NCI-H345 treated with DMSO at 0.1 percent for 48 hours (cell line): ENCODE measurements around the gene TMED10.
"Not testable (repeated sequence)": the region's sequence is repeated elsewhere in the genome, so short reads cannot be mapped to it uniquely, and the experiment has no call there.

Source experiments
- DNase-seq: peaks from one replicate; lab custom pipeline; 2025; ENCODE audit not compliant: unreplicated experiment; lab: John Stamatoyannopoulos, UW

The TMED10 gene

DNA sequence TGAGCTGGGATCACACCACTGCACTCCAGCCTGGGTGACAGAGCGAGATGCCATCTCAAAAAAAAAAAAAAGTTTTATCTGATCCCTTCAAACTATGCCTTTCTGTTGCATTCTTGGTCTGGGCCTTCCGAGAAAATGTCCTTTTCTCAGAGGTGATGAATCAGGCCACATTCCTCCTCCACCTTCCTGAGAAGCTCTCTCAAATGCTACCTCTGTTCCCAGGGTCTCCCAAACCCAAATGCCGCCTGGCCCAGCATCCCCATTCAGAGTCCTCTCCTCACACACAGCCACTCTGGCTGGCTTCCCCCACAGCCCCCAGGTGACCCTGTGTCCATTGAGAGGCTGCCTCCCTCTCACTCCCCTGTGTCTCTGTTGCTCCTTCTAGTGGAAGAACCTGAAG is 19.7 kb upstream of the TMED10 start:
- DNase-seq = no peak

DNA sequence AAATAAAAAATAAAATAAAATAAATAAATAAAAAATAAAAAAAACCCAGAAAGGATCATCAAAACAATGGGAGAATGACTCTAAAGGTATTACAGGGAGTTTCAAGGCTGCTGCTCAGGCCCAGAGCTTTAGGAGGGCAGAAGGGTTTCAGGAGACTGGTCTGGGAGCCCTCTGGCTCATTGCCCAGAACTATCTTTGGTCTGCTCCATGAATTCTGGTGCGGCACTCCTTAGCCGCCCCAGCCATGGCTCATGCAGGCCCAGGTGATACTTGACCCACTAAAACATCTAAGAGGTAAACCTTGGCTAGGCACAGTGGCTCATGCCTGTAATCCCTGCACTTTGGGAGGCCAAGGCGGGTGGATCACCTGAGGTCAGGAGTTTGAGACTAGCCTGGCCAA is 14.7 kb upstream of the TMED10 start:
- DNase-seq = no peak

DNA sequence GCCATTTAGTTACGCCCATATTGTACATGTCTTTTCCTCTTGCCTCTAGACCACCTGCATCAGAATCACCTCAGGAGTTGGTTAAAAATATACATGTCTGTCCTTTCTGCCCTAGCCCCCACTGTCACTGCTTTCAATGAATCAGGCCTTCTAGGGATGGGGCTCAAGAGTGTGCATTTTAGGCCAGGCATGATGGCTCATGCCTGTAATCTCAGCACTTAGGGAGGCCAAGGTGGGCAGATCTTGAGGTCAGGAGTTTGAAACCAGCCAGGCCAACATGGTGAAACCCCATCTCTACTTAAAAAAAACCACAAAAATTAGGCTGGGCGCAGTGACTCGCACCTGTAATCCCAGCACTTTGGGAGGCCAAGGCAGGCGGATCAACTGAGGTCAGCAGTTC is 13.6 kb upstream of the TMED10 start:
- no peak for DNase-seq

DNA sequence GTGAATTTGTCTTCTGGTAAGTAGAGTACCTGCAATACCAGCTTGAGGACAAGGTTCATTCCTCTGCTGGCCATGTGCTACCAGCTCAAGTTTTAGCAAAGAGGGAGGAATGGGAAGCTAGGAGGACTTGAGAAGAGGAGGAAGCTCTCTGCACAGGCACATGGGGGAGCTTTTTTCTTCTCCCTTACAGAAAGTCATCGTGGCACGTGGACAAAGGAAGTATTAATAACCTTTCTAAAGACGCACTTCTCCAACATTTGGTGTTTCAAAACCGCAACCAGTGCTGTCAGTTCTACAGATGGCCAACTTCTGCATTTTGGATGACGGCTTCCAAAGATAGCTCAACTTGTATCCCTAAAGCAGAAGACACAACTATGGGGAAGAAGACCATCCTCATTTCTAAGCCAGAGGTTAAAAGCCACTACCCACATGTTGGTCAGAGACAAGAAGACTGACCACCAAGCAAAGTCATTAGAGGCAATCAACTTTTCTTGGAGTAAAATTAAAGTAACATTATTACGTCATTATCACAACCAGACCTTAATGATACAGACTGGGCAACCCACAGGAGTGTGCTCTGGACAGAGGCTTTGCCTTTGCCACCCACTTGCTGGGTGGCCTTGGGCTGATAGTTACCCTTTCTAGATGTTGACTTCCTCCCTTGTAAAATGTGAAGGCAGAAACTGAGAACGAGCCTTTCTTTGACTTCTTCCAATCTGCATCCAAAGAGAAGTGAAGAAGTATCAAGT is 12.3 kb upstream of the TMED10 start:
- DNase-seq = no peak

DNA sequence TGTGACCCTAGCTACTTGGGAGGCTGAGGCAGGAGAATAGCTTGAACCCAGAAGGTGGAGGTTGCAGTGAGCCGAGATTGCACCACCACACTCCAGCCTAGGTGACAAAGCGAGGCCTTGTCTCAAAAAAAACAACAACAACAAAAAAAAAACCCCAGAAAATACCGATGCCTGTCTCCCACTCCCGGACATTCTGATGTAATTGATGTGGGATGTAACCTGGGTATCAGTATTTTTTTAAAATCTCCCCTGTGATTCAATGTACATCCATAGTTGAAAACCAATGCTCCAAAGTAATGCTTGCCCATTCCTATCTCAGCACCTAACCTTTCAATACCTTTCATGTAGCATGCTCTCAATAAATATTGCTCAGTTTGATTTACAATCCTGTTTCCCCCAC is 11.7 kb upstream of the TMED10 start:
- no peak for DNase-seq

DNA sequence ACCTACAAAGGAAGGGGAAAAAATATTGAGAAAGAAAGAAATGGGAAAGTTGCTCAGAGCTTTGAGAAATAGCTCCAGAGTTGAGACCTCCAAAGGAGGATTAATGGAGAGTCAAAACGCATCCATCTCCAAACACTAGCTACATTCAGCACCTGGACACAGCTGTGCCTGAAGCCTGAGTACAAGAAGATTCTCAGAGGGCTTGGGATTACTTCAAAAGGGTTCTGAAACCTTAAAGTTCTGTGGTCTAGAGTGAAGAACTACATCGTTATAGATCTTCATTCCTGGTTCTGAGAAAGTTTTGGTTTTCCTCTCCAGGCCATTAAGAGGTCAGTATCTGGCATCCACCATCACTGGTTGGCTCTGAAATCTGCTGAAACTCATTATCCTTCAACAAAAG is 10.5 kb upstream of the TMED10 start:
- no peak for DNase-seq

DNA sequence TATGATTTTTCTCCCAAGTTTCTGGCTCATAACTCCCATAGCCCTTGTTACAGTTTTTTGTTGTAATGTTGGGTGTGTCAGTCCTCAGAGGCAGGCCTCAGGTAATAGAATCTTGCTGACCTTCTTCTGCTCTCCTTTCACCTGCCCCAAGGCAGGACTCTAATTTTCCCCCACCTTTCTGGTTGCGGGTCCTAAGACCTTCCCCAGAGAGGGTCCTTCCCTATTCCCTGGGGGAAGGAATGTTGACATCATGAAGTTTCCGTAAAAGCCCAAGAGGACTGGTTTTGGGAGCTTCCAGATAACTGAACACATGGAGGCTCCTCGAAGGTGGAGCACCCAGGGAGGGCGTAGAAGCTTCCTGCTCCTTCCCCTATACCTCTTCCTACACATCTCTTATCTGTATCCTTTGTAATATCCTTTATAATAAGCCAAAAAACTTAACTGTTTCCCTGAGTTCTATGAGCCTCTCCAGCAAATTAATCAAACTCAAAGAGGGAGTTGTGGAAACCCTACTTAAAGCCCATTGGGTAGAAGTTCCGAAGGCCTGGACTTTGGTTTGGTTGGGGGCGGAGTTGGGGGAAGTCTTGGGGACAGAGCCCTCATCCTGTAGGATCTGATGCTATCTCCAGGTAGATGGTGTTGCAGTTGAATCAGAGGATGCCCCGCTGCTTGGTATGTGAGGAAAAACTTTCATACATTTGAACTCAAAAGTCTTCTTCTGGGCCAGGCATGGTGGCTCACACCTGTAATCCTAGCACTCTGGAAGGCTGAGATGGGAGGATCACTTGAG is 9.0 kb upstream of the TMED10 start:
- DNase-seq = no peak

DNA sequence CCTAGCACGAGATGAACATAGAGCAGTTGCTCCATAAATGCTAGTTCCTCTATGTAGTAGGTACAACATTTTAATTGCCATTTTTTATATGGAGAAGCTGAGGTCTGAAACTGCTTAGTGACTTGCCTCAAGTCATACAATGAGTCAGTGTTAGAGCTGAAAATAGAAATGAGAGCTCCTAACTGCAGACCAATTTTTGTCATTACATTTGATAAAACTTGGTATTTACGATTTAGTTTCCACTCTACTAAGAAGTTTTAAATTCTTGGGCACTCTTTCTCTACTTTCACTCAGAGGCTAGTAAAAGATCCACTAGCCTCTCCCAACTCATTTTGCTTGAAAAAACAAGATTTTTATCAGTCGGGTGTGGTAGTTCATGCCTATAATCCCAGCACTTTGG is 8.1 kb upstream of the TMED10 start:
- DNase-seq = no peak

DNA sequence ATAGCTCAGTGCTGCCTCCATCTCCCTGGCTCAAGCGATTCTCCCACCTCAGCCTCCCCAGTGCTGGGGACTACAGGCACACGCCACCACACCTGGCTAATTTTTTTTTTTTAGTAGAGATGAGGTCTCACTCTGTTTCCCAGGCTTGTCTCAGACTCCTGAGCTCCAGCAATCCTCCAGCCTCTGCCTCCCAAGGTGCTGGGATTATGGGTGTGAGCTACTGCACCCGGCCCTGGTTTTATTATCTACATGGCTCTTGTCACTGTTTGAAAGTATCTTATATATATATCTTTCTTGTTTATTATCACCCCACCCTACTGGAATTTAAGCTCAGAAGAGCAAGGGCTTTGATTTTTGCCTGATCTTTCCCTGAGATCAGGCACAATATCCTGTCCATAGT is 7.6 kb upstream of the TMED10 start:
- no peak for DNase-seq

DNA sequence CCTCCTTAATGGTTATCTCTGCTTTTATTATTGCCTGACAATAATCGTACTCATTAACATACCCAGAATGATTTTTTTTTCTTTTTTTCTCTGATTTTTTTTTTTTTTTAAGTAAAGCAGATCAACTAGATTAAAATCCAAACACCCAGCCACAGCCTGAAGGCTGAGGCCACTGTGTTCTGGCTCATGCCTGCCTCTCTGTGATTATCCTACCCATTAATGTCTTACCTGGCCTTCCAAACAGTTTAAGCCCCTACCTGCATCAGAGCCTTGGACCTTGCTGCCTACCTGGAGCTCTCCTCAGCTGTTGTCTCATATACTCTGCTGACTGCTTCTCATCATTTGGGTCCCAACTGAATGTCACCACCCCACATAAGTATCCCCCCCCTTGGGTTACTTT is 6.8 kb upstream of the TMED10 start:
- DNase-seq = no peak

DNA sequence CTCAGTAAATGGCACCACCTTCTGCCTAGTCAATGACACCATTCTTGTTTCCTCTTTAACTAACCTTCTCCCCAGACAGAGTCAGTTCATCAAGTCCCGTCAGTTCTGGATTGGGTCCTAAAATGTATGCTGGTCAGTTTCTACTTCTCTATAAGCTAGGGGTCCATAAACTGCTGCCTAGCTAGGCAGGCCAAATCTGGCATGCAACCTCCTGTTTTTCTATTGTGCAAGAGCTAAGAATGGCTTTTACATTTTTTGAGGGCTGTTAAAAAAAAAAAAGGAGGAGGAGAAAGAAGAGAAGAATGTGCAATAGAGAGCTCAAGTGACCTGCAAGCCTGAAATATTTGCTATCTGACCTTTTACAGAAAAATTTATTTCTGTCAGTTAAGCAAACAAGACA is 6.4 kb upstream of the TMED10 start:
- DNase-seq = no peak

DNA sequence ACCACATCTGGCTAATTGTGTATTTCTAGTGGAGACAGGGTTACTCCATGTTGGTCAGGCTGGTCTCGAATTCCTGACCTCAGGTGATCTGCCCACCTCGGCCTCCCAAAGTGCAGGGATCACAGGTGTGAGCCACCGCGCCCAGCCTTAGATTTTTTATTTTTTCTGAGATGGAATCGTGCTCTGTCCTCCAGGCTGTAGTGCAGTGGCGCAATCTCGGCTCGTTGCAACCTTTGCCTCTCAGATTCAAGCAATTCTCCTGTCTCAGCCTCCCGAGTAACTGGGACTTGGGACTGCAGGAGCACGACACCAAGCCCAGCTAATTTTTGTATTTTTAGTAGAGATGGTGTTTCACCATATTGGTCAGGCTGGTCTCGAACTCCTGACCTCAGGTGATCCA is 5.8 kb upstream of the TMED10 start:
- DNase-seq = not testable (repeated sequence)

DNA sequence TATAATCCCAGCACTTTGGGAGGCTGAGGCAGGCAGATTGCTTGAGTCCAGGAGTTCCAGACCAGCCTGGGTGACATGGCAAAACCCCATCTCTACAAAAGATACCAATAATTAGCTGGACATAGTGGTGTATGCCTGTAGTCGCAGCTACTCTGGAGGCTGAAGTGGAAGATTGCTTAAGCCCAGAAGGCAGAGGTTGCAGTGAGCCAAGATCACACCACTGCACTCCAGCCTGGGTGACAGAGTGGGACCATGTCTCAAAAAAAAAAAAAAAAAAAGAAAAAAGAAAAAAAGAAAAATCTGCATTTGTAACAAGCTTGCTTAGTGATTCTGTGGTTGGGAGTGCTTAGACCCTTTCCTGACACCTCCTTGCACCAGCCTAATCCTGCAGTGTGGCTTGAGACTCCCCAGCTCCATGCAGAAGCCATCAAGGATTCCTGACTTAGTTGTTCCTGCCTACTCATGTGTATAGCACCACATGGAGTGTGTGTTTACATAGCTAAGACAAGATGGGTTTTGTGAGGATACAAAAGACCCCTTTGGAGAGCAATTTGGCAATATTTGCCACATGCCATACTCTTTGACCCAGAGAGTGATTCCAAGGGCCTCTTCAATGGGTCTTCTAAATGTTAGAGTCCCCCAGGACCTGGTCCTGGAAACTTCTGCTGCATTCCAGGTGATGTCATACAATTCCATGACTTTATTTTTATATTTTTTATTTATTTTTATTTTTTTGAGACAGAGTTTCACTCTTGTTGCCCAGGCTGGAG is 5.1 kb upstream of the TMED10 start:
- DNase-seq = no peak

DNA sequence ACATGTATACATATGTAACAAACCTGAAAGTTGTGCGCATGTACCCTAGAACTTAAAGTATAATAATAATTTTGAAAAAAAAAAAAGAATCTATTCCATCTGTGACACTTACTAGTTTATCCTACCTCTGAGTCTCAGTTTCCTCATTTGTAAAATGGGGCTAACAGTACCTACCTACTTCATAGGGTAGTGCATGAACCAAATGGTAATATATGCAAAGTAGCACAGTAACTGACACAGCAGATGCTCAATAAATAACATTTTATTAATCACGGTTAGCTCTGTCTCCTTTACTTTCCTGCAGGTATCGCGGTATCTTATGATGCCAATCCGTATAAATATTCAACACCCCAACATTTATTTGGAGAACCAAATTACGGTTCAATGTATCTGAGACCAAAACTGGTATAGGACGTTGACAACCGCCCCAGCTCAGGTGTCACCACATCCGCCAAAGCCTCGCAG is 703 bp downstream of the TMED10 start:
- no peak for DNase-seq

DNA sequence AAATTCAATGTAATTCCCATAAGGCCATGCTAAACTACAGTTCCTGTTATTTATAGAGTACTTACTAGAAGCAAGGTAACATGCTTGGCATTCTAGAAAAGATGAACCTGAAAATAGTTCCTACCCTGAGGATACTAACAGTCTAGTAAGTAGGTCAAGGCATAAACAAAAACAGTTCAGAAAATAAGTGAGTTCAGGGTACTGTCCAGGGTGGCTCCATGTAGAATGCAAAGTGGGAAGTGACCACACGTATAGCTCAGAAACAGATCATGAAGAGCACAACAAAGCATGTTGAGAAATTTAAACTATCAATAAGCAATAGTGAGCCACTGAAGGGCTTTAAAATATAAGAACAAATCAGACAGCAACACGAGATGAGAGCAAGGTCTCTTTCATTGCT is 2.3 kb downstream of the TMED10 start:
- no peak for DNase-seq

DNA sequence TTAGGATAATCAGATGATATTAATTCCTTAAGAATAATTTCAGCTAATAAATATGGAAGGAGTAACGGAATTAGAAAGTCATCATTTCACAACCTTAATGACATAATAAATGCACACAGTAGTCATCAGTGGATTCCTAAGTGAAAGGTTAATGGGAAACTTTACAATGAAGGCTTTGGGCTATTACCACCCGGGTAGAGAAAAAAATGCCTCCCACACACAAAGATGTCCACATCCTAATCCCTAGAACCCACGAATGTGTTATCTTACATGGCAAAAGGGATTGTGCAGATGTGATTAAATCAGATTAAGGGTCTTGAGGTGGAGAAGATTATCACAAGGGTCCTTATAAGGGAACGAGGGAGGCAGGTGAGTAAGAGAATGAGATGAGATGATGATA is 5.6 kb downstream of the TMED10 start:
- no peak for DNase-seq

DNA sequence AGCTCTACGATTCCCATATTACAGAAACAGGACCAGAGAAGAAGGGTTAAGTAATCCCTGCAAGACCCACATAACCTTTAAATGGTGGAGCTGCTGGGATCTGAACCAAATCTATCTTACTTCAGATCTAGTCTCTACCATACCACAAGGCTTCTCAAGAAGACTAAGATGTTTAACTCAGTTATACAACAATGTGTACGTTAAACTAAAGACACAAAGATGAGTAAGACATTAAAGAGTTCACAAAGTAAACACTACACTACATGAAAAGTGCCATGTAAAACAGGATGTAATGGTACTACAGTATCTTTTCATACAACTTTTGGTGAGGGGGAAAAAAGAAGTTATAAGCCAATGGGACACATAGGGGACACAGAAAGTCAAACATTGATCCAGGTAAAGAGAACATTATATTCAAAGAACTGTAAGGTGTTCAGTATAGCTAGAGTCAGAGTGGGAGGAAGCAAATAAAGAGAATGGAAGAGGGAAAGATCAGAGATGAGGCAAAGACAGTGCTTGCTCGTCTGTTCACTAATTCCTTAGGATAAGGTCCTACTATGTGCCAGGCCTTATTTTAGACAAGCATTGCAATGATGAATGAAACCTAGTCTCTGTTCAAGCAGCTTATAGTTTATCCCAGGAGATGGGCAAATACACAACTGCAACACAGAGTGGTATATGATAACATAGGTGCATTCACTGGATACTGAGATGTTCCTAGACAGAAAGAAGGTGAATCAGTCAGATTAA is 7.7 kb downstream of the TMED10 start:
- DNase-seq = no peak

DNA sequence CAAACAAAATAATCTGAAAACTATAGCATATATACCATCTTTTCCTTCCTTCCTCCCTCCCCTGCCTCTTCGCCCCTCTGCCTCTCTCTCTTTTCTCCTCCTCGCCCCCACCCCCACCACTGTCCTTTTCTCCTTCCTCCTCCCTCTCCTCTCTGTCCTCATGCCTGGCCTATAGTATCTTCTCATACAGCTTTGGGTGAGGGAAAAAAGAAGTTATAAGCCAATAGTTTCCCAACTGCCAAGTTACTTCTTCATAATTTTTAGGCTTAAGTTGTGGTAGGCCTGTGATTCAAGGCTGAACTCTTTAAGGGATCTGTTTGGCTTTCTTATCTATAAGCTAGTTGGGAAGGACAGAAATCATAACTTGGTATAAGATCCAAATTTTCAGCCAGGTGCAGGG is 9.1 kb downstream of the TMED10 start:
- no peak for DNase-seq

DNA sequence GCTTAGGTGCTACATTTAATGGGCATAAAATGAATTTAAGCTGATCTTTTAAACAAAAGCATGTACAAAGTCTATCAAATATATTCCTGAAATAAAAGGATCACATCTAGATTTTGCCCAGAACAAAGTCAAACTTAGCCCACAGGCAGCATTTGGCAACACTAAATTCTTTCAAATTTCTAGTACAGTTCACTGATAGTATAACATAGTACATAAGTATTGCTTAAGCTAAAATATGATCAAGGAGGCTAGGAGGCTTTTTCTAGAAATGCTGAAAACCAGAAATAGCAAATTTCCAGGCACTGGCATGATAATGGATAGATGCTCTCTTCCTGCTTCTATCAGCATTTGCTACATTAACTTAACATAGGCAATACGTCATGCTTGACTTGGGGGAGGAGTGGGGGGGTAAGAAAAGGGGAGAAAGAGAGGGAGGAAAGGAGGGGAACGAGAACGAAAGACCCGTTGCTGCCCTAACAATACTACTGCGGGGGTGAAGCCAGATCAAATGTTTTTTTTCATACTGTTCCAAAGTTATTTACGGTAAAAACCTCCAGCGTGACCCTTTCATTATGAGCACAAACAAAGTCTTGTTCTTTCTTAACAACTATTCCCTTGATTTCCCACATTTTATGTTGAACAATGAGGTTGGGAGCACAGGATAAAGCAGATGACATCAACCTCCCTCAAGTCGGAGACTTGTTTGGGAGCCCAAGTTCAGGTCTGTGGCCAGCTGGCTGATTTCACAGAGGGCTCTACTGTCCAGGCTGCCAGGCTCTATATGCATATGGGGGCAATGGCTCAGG is 10.6 kb downstream of the TMED10 start:
- DNase-seq = no peak

DNA sequence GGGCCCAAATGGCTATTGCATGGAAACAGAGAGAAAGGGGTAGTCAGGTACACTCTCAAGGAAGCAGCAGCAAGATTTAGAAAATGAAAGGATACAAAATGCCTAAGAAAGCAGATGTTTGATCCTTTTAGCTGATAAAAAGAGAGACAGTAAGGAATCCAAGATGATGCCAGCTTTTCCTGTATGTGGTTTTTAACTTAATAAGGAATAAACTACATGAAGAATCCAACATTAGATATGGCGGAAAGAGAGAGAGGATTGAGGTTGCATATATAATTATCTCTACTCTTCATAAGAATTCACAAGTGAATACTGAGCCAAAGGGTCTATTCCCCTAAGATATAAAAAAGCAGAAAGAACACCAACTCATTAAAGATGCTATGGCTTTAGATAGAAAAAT is 11.6 kb downstream of the TMED10 start:
- no peak for DNase-seq
